ENCODE data around the gene CYFIP2. TPM values are rescaled to one million over a fixed set of nuclear protein-coding genes. Genes with fewer than 3 reads are reported as not detected.

Gene CYFIP2
- total RNA-seq, 1 donor from 2014 or later = 96.8 TPM

DNA sequence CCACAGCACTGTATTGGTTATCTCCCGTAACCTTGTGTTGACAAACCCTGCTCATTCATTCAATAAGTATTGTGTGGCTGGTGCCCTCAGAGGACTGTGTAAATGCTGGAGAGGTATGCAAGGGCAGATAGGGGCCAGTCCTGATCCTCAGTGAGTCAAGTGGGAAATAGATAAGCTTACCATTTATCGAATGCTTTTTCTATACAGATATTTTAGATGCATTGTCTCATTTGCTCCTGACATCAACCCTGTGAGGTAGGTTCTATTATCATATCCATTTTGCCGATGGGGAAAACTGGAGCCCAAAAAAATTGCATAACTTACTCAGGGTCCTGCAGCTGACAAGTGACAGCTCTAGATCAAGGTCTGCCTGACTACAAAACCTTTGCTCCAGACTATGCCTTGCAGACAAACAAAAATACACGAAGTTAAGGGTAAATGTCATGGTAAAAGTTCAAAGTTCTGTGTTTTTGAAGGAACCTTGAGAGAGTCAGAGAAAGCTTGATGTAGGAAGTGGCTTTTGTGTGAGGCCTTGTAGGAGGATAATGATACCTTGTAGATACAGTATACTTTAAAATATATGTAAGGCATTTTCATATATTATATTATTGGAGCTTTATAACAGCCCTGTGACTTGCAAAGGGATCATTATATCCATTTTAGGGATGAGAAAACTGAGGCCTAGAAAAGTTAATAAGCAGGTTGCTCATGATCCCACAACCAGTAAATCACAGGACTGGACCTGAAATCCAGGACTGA lies 22.7 kb downstream of the CYFIP2 start:
- peaks cover 24% of the 10 kb centered on the region for H3K4me1 Mint-ChIP-seq (ENCODE audit: low read depth, unreplicated experiment)
- Histone ChIP-seq H3K4me3 (ENCODE audit: insufficient read depth, low read depth, low read length) (no peak overlapping the region), H3K27me3 (ENCODE audit: insufficient read depth, low read length) (no peaks in the 10 kb centered on the region), H3K27ac (ENCODE audit: low read depth, low read length) (no peak overlapping the region), H4K20me1 (ENCODE audit: insufficient read depth, low read length) (no peaks in the 10 kb centered on the region), H2AFZ (ENCODE audit: low read depth, low read length) (no peak overlapping the region), H3K9ac (ENCODE audit: low read length) (no peak overlapping the region), H3K4me2 (ENCODE audit: low read length) (no peak overlapping the region), H3K36me3 (ENCODE audit: insufficient read depth, low read length) (no peaks in the 10 kb centered on the region), H3K4me1 (ENCODE audit: insufficient read depth, low read length) (peaks cover 14% of the 10 kb centered on the region), H3K9me3 (ENCODE audit: insufficient read depth, low read depth, low read length) (no peaks in the 10 kb centered on the region), H3K79me2 (ENCODE audit: insufficient read depth, low read length) (no peaks in the 10 kb centered on the region)
- FAIRE-seq (no peak), DNase-seq (ENCODE audit: low read depth) (no peak)
- no peak overlapping the region for H3K4me3 Mint-ChIP-seq (ENCODE audit: unreplicated experiment)
- peak overlapping the region; percentile 48 for H3K27ac Mint-ChIP-seq (ENCODE audit: unreplicated experiment)
- peaks cover 12% of the 10 kb centered on the region for H3K36me3 Mint-ChIP-seq (ENCODE audit: low read depth, unreplicated experiment)
- no peaks in the 10 kb centered on the region for H3K9me3 Mint-ChIP-seq (ENCODE audit: unreplicated experiment)
- no peaks in the 10 kb centered on the region for H3K27me3 Mint-ChIP-seq (ENCODE audit: low read depth, unreplicated experiment)
- no peak for TF ChIP-seq EZH2 (IDR thresholded peaks at IDR 0.05; ENCODE audit: insufficient read depth, low read length)
- TF ChIP-seq, protein P1, sequence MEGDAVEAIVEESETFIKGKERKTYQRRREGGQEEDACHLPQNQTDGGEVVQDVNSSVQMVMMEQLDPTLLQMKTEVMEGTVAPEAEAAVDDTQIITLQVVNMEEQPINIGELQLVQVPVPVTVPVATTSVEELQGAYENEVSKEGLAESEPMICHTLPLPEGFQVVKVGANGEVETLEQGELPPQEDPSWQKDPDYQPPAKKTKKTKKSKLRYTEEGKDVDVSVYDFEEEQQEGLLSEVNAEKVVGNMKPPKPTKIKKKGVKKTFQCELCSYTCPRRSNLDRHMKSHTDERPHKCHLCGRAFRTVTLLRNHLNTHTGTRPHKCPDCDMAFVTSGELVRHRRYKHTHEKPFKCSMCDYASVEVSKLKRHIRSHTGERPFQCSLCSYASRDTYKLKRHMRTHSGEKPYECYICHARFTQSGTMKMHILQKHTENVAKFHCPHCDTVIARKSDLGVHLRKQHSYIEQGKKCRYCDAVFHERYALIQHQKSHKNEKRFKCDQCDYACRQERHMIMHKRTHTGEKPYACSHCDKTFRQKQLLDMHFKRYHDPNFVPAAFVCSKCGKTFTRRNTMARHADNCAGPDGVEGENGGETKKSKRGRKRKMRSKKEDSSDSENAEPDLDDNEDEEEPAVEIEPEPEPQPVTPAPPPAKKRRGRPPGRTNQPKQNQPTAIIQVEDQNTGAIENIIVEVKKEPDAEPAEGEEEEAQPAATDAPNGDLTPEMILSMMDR (IDR thresholded peaks at IDR 0.05; ENCODE audit: insufficient read depth, low read depth, low read length) = no peak

DNA sequence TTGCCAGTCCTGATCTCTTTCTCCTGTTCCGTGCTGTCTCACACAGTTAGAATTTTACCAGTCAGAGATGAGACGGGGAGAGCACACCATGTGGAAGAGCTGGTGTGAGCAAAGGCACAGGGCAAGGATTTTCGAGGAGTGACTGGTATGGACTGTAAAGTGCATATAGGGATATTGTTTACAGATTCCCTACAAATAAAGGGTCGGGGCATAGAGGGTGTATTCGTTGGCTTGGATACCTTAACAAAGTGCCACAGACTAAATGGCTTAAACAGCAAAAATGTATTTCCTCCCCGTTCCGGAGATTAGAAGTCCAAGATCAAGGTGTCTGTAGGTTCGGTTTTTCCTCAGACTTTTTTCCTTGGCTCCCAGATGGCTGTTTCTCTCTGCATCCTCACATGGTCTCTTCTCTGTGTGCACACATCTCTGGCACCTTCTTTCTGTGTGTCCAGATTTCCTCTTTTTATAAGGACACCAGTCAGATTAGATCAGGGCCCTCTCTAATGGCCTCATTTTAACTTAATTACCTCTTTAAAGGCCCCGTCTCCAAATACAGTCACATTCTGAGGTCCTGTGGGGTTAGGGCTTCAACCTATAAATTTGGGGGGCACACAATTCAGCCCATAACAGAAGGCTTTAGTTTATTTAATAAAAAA lies 23.4 kb downstream of the CYFIP2 start:
- Histone ChIP-seq H3K4me2 (ENCODE audit: low read length) (no peak overlapping the region), H3K79me2 (ENCODE audit: insufficient read depth, low read length) (no peaks in the 10 kb centered on the region), H3K27ac (ENCODE audit: low read depth, low read length) (no peak overlapping the region), H3K4me1 (ENCODE audit: insufficient read depth, low read length) (peaks cover 14% of the 10 kb centered on the region), H3K27me3 (ENCODE audit: insufficient read depth, low read length) (no peaks in the 10 kb centered on the region), H3K9ac (ENCODE audit: low read length) (no peak overlapping the region), H3K36me3 (ENCODE audit: insufficient read depth, low read length) (no peaks in the 10 kb centered on the region), H3K4me3 (ENCODE audit: insufficient read depth, low read depth, low read length) (no peak overlapping the region), H3K9me3 (ENCODE audit: insufficient read depth, low read depth, low read length) (no peaks in the 10 kb centered on the region), H4K20me1 (ENCODE audit: insufficient read depth, low read length) (no peaks in the 10 kb centered on the region), H2AFZ (ENCODE audit: low read depth, low read length) (no peak overlapping the region)
- Mint-ChIP-seq H3K36me3 (ENCODE audit: low read depth, unreplicated experiment) (peaks cover 12% of the 10 kb centered on the region), H3K4me1 (ENCODE audit: low read depth, unreplicated experiment) (peaks cover 25% of the 10 kb centered on the region), H3K9me3 (ENCODE audit: unreplicated experiment) (no peaks in the 10 kb centered on the region), H3K27ac (ENCODE audit: unreplicated experiment) (peak overlapping the region; percentile 48), H3K27me3 (ENCODE audit: low read depth, unreplicated experiment) (no peaks in the 10 kb centered on the region), H3K4me3 (ENCODE audit: unreplicated experiment) (no peak overlapping the region)
- FAIRE-seq (no peak), DNase-seq (ENCODE audit: low read depth) (no peak)
- no peak for TF ChIP-seq EZH2 (IDR thresholded peaks at IDR 0.05; ENCODE audit: insufficient read depth, low read length)
- TF ChIP-seq, protein P1 (IDR thresholded peaks at IDR 0.05; ENCODE audit: insufficient read depth, low read depth, low read length) = no peak
